Upper lobe of left lung (tissue), 6 donors: ENCODE data around the gene LAMB4. TPM values are rescaled to one million over a fixed set of nuclear protein-coding genes. Genes with fewer than 3 reads are reported as not detected.

Source experiments
- ATAC-seq, 2 donors: fragments of 200-7000 bp; cut with Tn5 transposase; one replicate each; pipeline ENCODE4 v1.9.1; 2022; ENCODE audit warnings: mild to moderate bottlenecking in 2 of 2, moderate library complexity in 2 of 2; ENCODE audit not compliant: low FRiP score in 2 of 2
- DNase-seq, 2 donors: peaks; one replicate each; pipeline ENCODE4 v3.0.0-alpha.2; 2019 to 2020
- H3K27ac ChIP-seq, 4 donors: fragments of 200-600 bp; sonication (generic); one replicate each; pipeline ENCODE4 v1.5.1; 2016 to 2019
- H3K27me3 ChIP-seq, 4 donors: fragments of 200-600 bp; sonication (generic); one replicate each; pipeline ENCODE4 v1.5.1; 2017 to 2019
- H3K36me3 ChIP-seq, 4 donors: fragments of 200-600 bp; sonication (generic); one replicate each; pipeline ENCODE4 v1.5.1; 2016 to 2019
- H3K4me1 ChIP-seq, 4 donors: fragments of 200-600 bp; sonication (generic); one replicate each; pipeline ENCODE4 v1.5.1; 2018 to 2019
- H3K4me3 ChIP-seq, 4 donors: fragments of 200-600 bp; sonication (generic); one replicate each; pipeline ENCODE4 v1.5.1; 2017 to 2019; ENCODE audit warnings: mild to moderate bottlenecking in 2 of 4, moderate library complexity in 1 of 4
- H3K9me3 ChIP-seq, 4 donors: fragments of 200-600 bp; sonication (generic); one replicate each; pipeline ENCODE4 v1.5.1; 2018 to 2019
- CTCF ChIP-seq, 6 experiments: fragments of 450-650 bp in 4 of 6; fragments of 200-600 bp in 2 of 6; sonication (generic) in 2 of 6; IDR thresholded peaks; one replicate each; pipeline ENCODE4 v1.5.1; 2016 to 2019; ENCODE audit warnings: antibody characterized with exemption in 6 of 6
- EP300 ChIP-seq, 4 donors: sonication (generic); formaldehyde crosslinking; IDR thresholded peaks; one replicate each; pipeline ENCODE4 v1.5.1; 2017; ENCODE audit warnings: antibody characterized with exemption in 4 of 4, control low read depth in 2 of 4
- POLR2A ChIP-seq, 4 donors: fragments of 450-650 bp; IDR thresholded peaks; one replicate each; pipeline ENCODE4 v1.5.1; 2016 to 2017; ENCODE audit warnings: antibody characterized with exemption in 4 of 4, mild to moderate bottlenecking in 2 of 4
- POLR2AphosphoS5 ChIP-seq, 2 donors: sonication (generic); formaldehyde crosslinking; IDR thresholded peaks; one replicate each; pipeline ENCODE4 v1.5.1; 2017; ENCODE audit warnings: antibody characterized with exemption in 2 of 2
- WGBS, 2 donors: methylation state at CpG; one replicate each; pipeline ENCODE4 v1.1.5; 2017 to 2018; 5-methylcytosine and 5-hydroxymethylcytosine counted together
- total RNA-seq, 6 donors: library from RNA; depleted of rRNA in 4 of 6; stranded (reverse); fragments of >200 nt in 4 of 6; gene quantifications; one replicate each; pipeline versions ENCODE4 v1.1.0 to v1.2.1, GENCODE V29; 2016 to 2021
- donor health status: DM: no; HTN: no; CAD: no; lungs with moderate emphysema.
- donor health status: DM: no; HTN: yes; CAD: no; lungs with severe emphysema.

Gene LAMB4
- total RNA-seq, 6 donors from 2014 or later: 0.10 to 18.9 (median 0.47) TPM; not detected in 2

DNA sequence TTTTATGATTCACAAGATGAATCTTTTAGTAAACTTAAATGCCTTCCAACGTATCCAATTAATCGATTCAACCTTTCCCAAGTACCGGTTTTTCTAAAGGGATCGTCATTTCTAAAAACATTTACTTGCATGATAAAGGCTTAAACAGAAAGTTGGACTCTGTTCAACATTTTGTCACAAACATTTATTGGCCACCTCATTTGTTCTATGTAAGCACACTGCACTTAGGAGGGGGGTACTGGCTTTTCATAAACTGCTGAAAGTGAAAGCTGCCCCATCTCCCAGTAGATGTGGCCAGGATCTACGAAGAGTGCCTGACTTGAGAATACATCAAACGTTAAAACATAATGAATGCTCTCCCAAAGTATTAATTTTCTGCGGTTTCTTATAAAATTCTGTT, 37.3 kb upstream of the LAMB4 start:
- peak overlapping the region in 2 of 4 donors; percentile 17 to 25 for H3K4me3 ChIP-seq
- no peaks in the 10 kb centered on the region for H3K27me3 ChIP-seq
- no peaks in the 10 kb centered on the region for H3K4me1 ChIP-seq
- no peak for TF ChIP-seq POLR2A (IDR thresholded peaks at IDR 0.05)
- DNase-seq (no peak), ATAC-seq (no peak)
- H3K9me3 ChIP-seq: no peaks in the 10 kb centered on the region
- no peak overlapping the region for H3K27ac ChIP-seq
- no peaks in the 10 kb centered on the region for H3K36me3 ChIP-seq
- WGBS, 2 donors: 52 to 63% methylated on average over 7 of the region's 7 CpGs

- DNase-seq (peak in 1 of 2 donors; percentile 21), ATAC-seq (no peak)
- Histone ChIP-seq H3K9me3 (no peaks in the 10 kb centered on the region), H3K4me1 (no peaks in the 10 kb centered on the region), H3K27ac (no peak overlapping the region), H3K4me3 (no peak overlapping the region), H3K27me3 (no peaks in the 10 kb centered on the region), H3K36me3 (no peaks in the 10 kb centered on the region)
- WGBS, 2 donors: 92 to 93% methylated on average over 5 of the region's 5 CpGs
- TF ChIP-seq EP300 (IDR thresholded peaks at IDR 0.05) (no peak), CTCF (IDR thresholded peaks at IDR 0.05) (no peak), POLR2A (IDR thresholded peaks at IDR 0.05) (no peak), POLR2AphosphoS5 (IDR thresholded peaks at IDR 0.05) (no peak)
Observed at GRCh38 chr7:108166687-108167086, 36.5 kb upstream of the LAMB4 start.

DNA sequence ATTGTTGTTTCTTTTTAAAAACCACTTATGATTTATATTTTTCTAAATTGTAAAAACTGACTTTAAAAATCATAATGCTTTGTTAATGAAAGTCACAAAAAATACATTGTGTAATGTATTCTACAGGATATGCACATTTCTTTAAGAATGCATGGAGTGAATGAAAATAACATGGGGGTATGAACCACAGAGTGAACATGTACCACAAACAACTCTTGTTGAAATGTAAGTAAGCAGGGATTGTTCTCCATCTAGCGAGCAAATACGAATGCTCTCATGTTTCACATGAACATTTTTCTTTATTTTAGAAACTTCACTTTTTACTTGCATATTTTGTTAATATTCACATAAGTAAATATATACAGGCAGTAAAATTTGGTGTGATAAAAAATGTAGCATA, 35.6 kb upstream of the LAMB4 start:
- WGBS, 2 donors: 94 to 96% methylated on average over 2 of the region's 2 CpGs
- H3K27me3 ChIP-seq: no peaks in the 10 kb centered on the region
- H3K4me1 ChIP-seq: no peaks in the 10 kb centered on the region
- H3K4me3 ChIP-seq: no peak overlapping the region
- no peaks in the 10 kb centered on the region for H3K36me3 ChIP-seq
- H3K9me3 ChIP-seq: no peaks in the 10 kb centered on the region
- TF ChIP-seq POLR2AphosphoS5 (IDR thresholded peaks at IDR 0.05): no peak
- TF ChIP-seq EP300 (IDR thresholded peaks at IDR 0.05): no peak
- TF ChIP-seq POLR2A (IDR thresholded peaks at IDR 0.05): no peak
- no peak for TF ChIP-seq CTCF (IDR thresholded peaks at IDR 0.05)
- ATAC-seq (no peak), DNase-seq (no peak)
- H3K27ac ChIP-seq: no peak overlapping the region

DNA sequence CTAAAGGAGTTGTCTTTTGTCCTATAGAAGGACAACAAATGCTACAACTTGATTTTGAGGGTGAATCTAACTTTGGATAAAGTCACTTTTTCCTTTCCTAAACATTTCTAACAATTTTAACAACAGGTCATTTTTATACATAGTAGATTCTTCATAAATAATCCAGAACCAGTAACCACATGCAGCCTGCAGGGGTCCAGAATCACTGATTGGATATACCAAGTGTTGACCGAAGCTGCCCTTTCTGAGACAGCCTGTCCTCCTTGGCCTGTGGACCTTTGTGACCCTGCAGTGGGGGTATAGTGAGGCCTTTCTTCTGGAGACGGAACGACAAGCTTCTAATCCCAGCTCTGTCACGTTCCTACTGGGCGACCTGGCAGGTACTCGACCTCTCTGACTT, 34.8 kb upstream of the LAMB4 start:
- Histone ChIP-seq H3K27ac (no peak overlapping the region), H3K9me3 (no peaks in the 10 kb centered on the region), H3K27me3 (no peaks in the 10 kb centered on the region), H3K36me3 (no peaks in the 10 kb centered on the region), H3K4me1 (no peaks in the 10 kb centered on the region), H3K4me3 (no peak overlapping the region)
- no peak for ATAC-seq
- TF ChIP-seq POLR2A (IDR thresholded peaks at IDR 0.05) (no peak), CTCF (IDR thresholded peaks at IDR 0.05) (no peak), EP300 (IDR thresholded peaks at IDR 0.05) (no peak), POLR2AphosphoS5 (IDR thresholded peaks at IDR 0.05) (no peak)
- DNase-seq: no peak
- WGBS, 2 donors: 67 to 68% methylated on average over 6 of the region's 6 CpGs

DNA sequence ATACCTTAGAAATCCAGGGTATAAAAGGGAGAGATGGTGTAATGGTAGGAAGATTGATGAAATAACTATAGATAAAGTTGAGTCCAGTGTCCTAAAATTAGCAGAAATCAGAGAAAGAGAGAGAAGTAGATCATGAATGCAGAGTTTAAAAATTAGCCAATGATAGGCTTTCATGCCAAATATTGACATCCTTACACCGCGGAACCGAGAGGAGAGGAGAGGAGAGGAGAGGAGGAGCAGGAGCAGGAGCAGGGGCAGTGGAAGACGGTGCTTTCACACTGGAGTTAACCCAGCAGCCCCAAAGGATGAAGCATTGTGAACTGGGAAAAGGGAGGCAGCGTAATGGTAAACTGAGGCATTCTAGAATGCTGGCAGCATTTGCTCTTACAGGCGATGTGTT, 34.2 kb upstream of the LAMB4 start:
- ATAC-seq (no peak), DNase-seq (no peak)
- Histone ChIP-seq H3K27ac (no peak overlapping the region), H3K4me1 (no peaks in the 10 kb centered on the region), H3K4me3 (no peak overlapping the region), H3K9me3 (no peaks in the 10 kb centered on the region), H3K27me3 (no peaks in the 10 kb centered on the region), H3K36me3 (no peaks in the 10 kb centered on the region)
- 70 to 76% methylated on average over 6 of the region's 6 CpGs for WGBS, 2 donors
- TF ChIP-seq CTCF (IDR thresholded peaks at IDR 0.05): no peak
- no peak for TF ChIP-seq EP300 (IDR thresholded peaks at IDR 0.05)
- no peak for TF ChIP-seq POLR2A (IDR thresholded peaks at IDR 0.05)
- TF ChIP-seq POLR2AphosphoS5 (IDR thresholded peaks at IDR 0.05): no peak
